HUES64 (cell line): ENCODE results near the gene CHMP3.

Experiments used
- H3K27ac ChIP-seq: 2 replicates; pipeline ENCODE4 v1.7.0; 2013; ENCODE audit warnings: low read depth, low read length, inconsistent platforms
- H3K27me3 ChIP-seq: 2 replicates; pipeline ENCODE4 v1.6.1; 2013; ENCODE audit warnings: mild to moderate bottlenecking, low read length; ENCODE audit not compliant: insufficient read depth
- H3K36me3 ChIP-seq: 2 replicates; pipeline ENCODE4 v1.6.1; 2013; ENCODE audit warnings: mild to moderate bottlenecking, low read length; ENCODE audit not compliant: insufficient read depth
- H3K4me1 ChIP-seq: 2 replicates; pipeline ENCODE4 v1.6.1; 2013; ENCODE audit warnings: mild to moderate bottlenecking, low read length, moderate library complexity; ENCODE audit not compliant: insufficient read depth
- H3K4me3 ChIP-seq: 2 replicates; pipeline ENCODE4 v1.5.1; 2013; ENCODE audit warnings: mild to moderate bottlenecking, low read length, moderate library complexity
- H3K9ac ChIP-seq: 2 replicates; pipeline ENCODE4 v1.6.1; 2013; ENCODE audit warnings: mild to moderate bottlenecking, low read depth, low read length
- H3K9me3 ChIP-seq: 2 replicates; pipeline ENCODE4 v1.6.1; 2013; ENCODE audit warnings: low read depth, low read length; ENCODE audit not compliant: insufficient read depth
- WGBS: fragments of 150-250, 120-280 bp; methylation state at CpG from one replicate; pipeline ENCODE4 v1.1.7; 2013; ENCODE audit warnings: missing lambda C conversion rate; 5-methylcytosine and 5-hydroxymethylcytosine counted together

Gene CHMP3

DNA sequence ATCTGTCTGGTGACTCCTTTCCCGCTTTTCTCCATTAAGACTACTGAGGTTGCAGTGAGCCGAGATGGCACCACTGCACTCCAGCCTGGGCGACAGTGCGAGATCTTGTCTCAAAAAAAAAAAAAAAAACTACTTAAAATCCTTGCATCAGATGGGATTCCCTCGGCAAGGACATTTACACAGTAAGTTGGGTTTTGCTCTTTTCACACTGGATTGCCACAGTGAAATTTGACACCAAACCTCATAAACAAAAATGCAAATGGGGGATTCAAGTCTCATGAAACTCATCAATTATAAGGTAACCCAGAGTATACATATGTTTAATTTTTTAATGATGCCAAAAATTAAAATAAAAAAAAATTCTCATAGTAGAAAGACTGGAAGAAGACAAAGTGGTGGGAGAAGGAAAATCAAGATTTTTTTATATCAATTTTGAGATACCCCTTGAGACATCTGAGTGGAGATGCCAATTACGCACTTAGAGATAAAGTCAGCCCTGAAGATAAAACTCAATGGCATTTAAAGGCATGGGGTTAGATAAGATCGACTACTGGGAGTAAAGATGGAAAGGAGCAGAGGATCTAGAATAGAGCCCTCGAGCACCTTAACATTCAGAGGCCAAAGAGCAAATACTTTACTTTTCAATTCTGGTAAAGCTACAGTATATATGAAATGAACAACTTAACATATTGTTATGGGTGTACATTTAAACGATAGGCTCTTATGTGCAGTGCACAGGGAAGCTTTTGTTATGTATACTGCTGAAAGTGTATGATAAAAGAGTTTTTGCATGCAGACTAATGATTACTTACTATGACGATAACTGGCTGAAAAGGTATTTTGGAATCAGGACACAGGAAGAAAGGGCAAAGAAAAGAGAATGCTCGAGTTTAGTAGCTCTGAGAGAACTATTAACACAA, 37.6 kb downstream of the CHMP3 start:
- peaks cover 15% of the 10 kb centered on the region; the same call in 1 of the 2 replicates for H3K36me3 ChIP-seq
- H3K4me1 ChIP-seq = no peaks in the 10 kb centered on the region
- 94% methylated on average over 10 of the region's 11 CpGs for WGBS
- H3K9me3 ChIP-seq = peaks cover 3% of the 10 kb centered on the region
- no peak overlapping the region for H3K9ac ChIP-seq
- H3K27ac ChIP-seq = no peak overlapping the region
- H3K27me3 ChIP-seq = no peaks in the 10 kb centered on the region
- no peak overlapping the region for H3K4me3 ChIP-seq

DNA sequence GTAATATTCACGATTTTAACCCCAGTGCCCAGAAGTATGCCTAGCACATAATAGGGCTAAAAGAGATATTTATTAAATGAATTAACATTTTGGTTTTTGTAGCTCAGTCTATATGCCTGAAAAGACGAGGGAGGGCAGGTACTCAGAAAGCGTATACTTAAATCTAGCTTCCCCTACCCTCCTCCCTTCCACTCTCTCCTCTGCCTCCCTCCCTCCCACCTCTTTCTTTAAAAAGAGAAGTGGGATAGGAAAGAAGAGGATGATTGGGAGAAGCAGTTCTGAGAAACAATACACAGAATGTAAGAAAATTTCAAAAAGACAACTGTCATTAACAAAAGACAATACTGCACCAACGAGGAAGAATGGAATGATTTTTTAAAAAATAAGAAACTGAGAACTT, 39.8 kb downstream of the CHMP3 start:
- peaks cover 9% of the 10 kb centered on the region for H3K9me3 ChIP-seq
- H3K36me3 ChIP-seq = peaks cover 14% of the 10 kb centered on the region; the same call in 1 of the 2 replicates
- H3K27me3 ChIP-seq = no peaks in the 10 kb centered on the region
- H3K4me3 ChIP-seq = no peak overlapping the region
- no peaks in the 10 kb centered on the region for H3K4me1 ChIP-seq
- no peak overlapping the region for H3K27ac ChIP-seq
- WGBS = 100% methylated on average over 1 of the region's 4 CpGs
- H3K9ac ChIP-seq = no peak overlapping the region

GRCh38 chr2:86522711-86523110, 40.5 kb downstream of the CHMP3 start:
- Histone ChIP-seq H3K4me3 (no peak overlapping the region), H3K36me3 (peaks cover 14% of the 10 kb centered on the region; the same call in 1 of the 2 replicates), H3K9me3 (peaks cover 9% of the 10 kb centered on the region), H3K9ac (no peak overlapping the region), H3K27me3 (no peaks in the 10 kb centered on the region), H3K4me1 (no peaks in the 10 kb centered on the region), H3K27ac (no peak overlapping the region)
- WGBS = 92% methylated on average over 2 of the region's 2 CpGs

DNA sequence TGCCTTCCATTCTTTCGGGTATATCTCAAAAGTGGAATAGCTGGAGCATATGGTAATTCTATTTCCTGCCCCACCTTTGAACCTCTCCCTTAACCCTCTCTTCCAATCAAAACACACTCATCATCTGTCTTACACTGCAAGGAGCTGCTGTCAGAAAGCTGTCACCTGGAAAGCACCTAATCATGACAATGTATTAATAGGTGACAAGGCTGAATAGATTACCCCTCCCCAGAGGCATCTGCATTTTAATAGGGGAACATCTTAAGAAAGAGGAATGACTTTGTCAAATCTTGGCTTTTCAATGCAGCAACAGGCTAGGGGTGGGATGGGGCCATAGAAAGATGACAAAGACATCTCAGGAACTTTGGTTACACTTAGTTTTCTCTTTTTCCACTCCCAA, 41.3 kb downstream of the CHMP3 start:
- Histone ChIP-seq H3K36me3 (peaks cover 8% of the 10 kb centered on the region; the same call in 1 of the 2 replicates), H3K9ac (no peak overlapping the region), H3K27me3 (no peaks in the 10 kb centered on the region), H3K4me1 (no peaks in the 10 kb centered on the region), H3K27ac (no peak overlapping the region), H3K9me3 (peaks cover 9% of the 10 kb centered on the region), H3K4me3 (no peak overlapping the region)
- 100% methylated on average over 1 of the region's 1 CpG for WGBS

- H3K4me1 ChIP-seq = no peaks in the 10 kb centered on the region
- WGBS = no CpG with 5 or more reads among the region's 1 CpG
- no peaks in the 10 kb centered on the region for H3K27me3 ChIP-seq
- H3K4me3 ChIP-seq = no peak overlapping the region
- H3K9me3 ChIP-seq = peaks cover 9% of the 10 kb centered on the region
- H3K27ac ChIP-seq = no peak overlapping the region
- peaks cover 5% of the 10 kb centered on the region; the same call in 1 of the 2 replicates for H3K36me3 ChIP-seq
- H3K9ac ChIP-seq = no peak overlapping the region
These were observed 43.1 kb downstream of the CHMP3 start for GRCh38 chr2:86520153-86520552.

GRCh38 chr2:86519349-86519748, 43.9 kb downstream of the CHMP3 start:
- H3K9ac ChIP-seq = no peak overlapping the region
- peaks cover 9% of the 10 kb centered on the region for H3K9me3 ChIP-seq
- no peak overlapping the region for H3K4me3 ChIP-seq
- H3K27me3 ChIP-seq = no peaks in the 10 kb centered on the region
- 86% methylated on average over 1 of the region's 1 CpG for WGBS
- H3K36me3 ChIP-seq = peaks cover 5% of the 10 kb centered on the region; the same call in 1 of the 2 replicates
- no peak overlapping the region for H3K27ac ChIP-seq
- no peaks in the 10 kb centered on the region for H3K4me1 ChIP-seq

GRCh38 chr2:86518481-86518880, 44.8 kb downstream of the CHMP3 start:
- Histone ChIP-seq H3K4me1 (no peaks in the 10 kb centered on the region), H3K27ac (no peak overlapping the region), H3K9ac (no peak overlapping the region), H3K27me3 (no peaks in the 10 kb centered on the region), H3K9me3 (peaks cover 9% of the 10 kb centered on the region), H3K4me3 (no peak overlapping the region), H3K36me3 (peaks cover 5% of the 10 kb centered on the region; the same call in 1 of the 2 replicates)
- 97% methylated on average over 3 of the region's 3 CpGs for WGBS

DNA sequence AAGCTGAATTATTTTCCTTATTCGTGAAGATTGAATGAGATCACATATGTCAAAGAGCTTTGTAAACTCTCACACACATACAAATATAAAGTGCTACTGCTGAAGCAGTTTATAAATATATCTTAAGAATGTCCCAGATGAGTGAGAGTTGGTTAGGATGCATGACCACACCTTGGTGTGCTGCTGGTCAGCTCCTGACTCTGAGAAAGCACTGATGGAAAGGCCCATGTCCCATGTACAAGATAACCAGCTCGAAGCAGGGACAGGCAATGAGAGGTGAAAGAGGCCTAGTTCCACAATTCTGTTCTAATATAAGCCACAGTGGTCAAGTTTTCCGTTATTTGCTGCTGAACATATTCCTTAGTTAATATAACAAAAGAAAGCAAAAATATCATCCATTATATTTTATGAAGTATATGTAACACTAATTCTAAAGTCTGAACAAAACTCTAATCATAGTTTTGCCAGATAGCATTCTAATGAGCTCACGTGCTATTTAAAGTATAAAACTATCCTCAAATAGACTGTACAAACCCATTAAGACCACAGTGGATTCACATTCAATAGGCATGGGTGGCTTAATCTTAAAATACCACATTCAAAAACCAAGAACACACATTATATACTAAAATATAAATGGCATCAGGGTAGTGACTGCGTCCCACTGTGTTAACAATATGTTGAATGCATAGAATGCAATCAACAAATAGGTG, 49.1 kb downstream of the CHMP3 start:
- Histone ChIP-seq H3K27ac (no peak overlapping the region), H3K9me3 (no peaks in the 10 kb centered on the region), H3K4me1 (no peaks in the 10 kb centered on the region), H3K4me3 (no peak overlapping the region), H3K36me3 (0 out of 2 replicates have a peak, but pooled peaks cover 3% of the 10 kb centered on the region), H3K27me3 (no peaks in the 10 kb centered on the region), H3K9ac (no peak overlapping the region)
- WGBS = 97% methylated on average over 3 of the region's 5 CpGs

DNA sequence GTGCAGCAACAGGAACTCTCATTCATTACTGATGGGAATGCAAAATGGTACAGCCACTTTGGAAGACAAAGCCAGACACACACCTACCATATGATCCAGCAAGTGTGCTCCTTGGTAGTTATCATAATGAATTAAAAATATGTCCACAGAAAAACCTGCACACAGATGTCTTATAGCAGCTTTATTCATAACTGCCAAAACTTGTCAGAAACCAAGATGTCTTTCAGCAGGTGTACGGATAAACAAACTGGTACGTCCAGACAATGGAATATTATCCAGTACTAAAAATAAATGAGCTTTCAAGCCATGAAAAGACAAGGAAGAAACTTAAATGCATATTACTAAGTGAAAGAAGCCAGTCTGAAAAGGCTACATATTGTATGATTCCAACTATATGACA, 50.4 kb downstream of the CHMP3 start:
- no peaks in the 10 kb centered on the region for H3K27me3 ChIP-seq
- no peak overlapping the region for H3K4me3 ChIP-seq
- H3K9ac ChIP-seq = no peak overlapping the region
- H3K9me3 ChIP-seq = no peaks in the 10 kb centered on the region
- WGBS = 100% methylated on average over 2 of the region's 2 CpGs
- no peaks in the 10 kb centered on the region for H3K4me1 ChIP-seq
- H3K36me3 ChIP-seq = peaks cover 4% of the 10 kb centered on the region; the same call in 1 of the 2 replicates
- no peak overlapping the region for H3K27ac ChIP-seq

GRCh38 chr2:86512034-86512433, 51.2 kb downstream of the CHMP3 start:
- Histone ChIP-seq H3K27ac (no peak overlapping the region), H3K27me3 (no peaks in the 10 kb centered on the region), H3K9ac (no peak overlapping the region), H3K4me1 (no peaks in the 10 kb centered on the region), H3K9me3 (no peaks in the 10 kb centered on the region), H3K4me3 (no peak overlapping the region), H3K36me3 (peaks cover 5% of the 10 kb centered on the region; the same call in 1 of the 2 replicates)
- 91% methylated on average over 4 of the region's 4 CpGs for WGBS

GRCh38 chr2:86510436-86510933, 52.8 kb downstream of the CHMP3 start:
- H3K4me1 ChIP-seq = no peaks in the 10 kb centered on the region
- H3K27me3 ChIP-seq = no peaks in the 10 kb centered on the region
- no peak overlapping the region for H3K4me3 ChIP-seq
- H3K9ac ChIP-seq = no peak overlapping the region
- no peak overlapping the region for H3K27ac ChIP-seq
- no peaks in the 10 kb centered on the region for H3K9me3 ChIP-seq
- peaks cover 9% of the 10 kb centered on the region; the same call in 1 of the 2 replicates for H3K36me3 ChIP-seq
- 94% methylated on average over 4 of the region's 4 CpGs for WGBS
